SK-N-SH (cell line): ENCODE measurements around the gene IRF2. TPM values are rescaled to one million over a fixed set of nuclear protein-coding genes. Genes with fewer than 3 reads are reported as not detected.

Experiments
- CTCF ChIA-PET: fragments of 300-600, 350-600 bp; formaldehyde crosslinking; extraction: SDS; loops from one replicate; lab custom pipeline; 2021; lab: Yijun Ruan, JAX
- POLR2A ChIA-PET: fragments of 350-600 bp; sonication (Branson Sonifier 250); formaldehyde crosslinking; extraction: SDS; loops from one replicate; lab custom pipeline; 2020; ENCODE audit warnings: antibody characterized with exemption, inconsistent platforms; lab: Yijun Ruan, JAX
- DNase-seq: peaks from one replicate; pipeline ENCODE4 v3.0.0; 2012
- H2AFZ ChIP-seq: fragments of 200-600 bp; sonication (generic); 2 replicates; pipeline ENCODE4 v1.8.1; 2016; ENCODE audit warnings: antibody characterized with exemption, mild to moderate bottlenecking, low read depth
- H3F3A ChIP-seq: fragments of 200-600 bp; sonication (generic); replicated peaks from 2 replicates; pipeline ENCODE3; 2016; ENCODE audit warnings: antibody characterized with exemption, mild to moderate bottlenecking; ENCODE audit not compliant: insufficient read depth
- H3K27ac ChIP-seq, 2 experiments: fragments of 200-500 bp in 1 of 2; fragments of 200-600 bp in 1 of 2; sonication (Bioruptor generic) in 1 of 2; sonication (generic), shearing (Covaris generic) in 1 of 2; 2 replicates each; pipeline versions ENCODE4 v1.5.1 to v1.6.1; 2014 to 2016; ENCODE audit warnings: low read depth in 2 of 2, inconsistent platforms in 1 of 2, low read length in 1 of 2, mild to moderate bottlenecking in 1 of 2, mixed read lengths in 1 of 2
- H3K27me3 ChIP-seq: fragments of 200-600 bp; sonication (generic), shearing (Covaris generic); 2 replicates; pipeline ENCODE4 v1.6.1; 2016; ENCODE audit warnings: mixed run types; ENCODE audit not compliant: insufficient read depth
- H3K36me3 ChIP-seq, 2 experiments: fragments of 200-500 bp in 1 of 2; fragments of 200-600 bp in 1 of 2; sonication (Bioruptor generic) in 1 of 2; sonication (generic) in 1 of 2; replicated peaks in 1 of 2; 2 replicates each; pipeline versions ENCODE3 to v1.5.1; 2014 to 2016; ENCODE audit warnings: low read length in 1 of 2, mild to moderate bottlenecking in 1 of 2; ENCODE audit not compliant: insufficient read depth in 2 of 2, control insufficient read depth in 1 of 2
- H3K4me1 ChIP-seq, 2 experiments: fragments of 200-500 bp in 1 of 2; fragments of 200-600 bp in 1 of 2; sonication (Bioruptor generic) in 1 of 2; sonication (generic), shearing (Covaris generic) in 1 of 2; 2 replicates each; pipeline versions ENCODE4 v1.5.1 to v1.6.1; 2014 to 2016; ENCODE audit warnings: low read depth in 1 of 2, low read length in 1 of 2, mixed run types in 1 of 2; ENCODE audit not compliant: insufficient read depth in 2 of 2, control insufficient read depth in 1 of 2
- H3K4me2 ChIP-seq: fragments of 200-600 bp; sonication (generic), shearing (Covaris generic); 2 replicates; pipeline ENCODE4 v1.6.1; 2017; ENCODE audit warnings: mixed run types
- H3K4me3 ChIP-seq, 2 experiments: fragments of 200-500 bp in 1 of 2; fragments of 200-600 bp in 1 of 2; sonication (Bioruptor generic) in 1 of 2; sonication (generic), shearing (Covaris generic) in 1 of 2; 2 replicates each; pipeline versions ENCODE4 v1.5.1 to v1.8.1; 2014 to 2016; ENCODE audit warnings: low read depth in 2 of 2, inconsistent platforms in 1 of 2, low read length in 1 of 2, mild to moderate bottlenecking in 1 of 2, mixed read lengths in 1 of 2, moderate library complexity in 1 of 2
- H3K79me2 ChIP-seq: fragments of 200-600 bp; sonication (generic); 2 replicates; pipeline ENCODE4 v1.8.1; 2017; ENCODE audit warnings: mild to moderate bottlenecking; ENCODE audit not compliant: insufficient read depth
- H3K9ac ChIP-seq: fragments of 200-600 bp; sonication (generic); 2 replicates; pipeline ENCODE4 v1.6.1; 2017; ENCODE audit warnings: mixed run types
- H3K9me2 ChIP-seq: fragments of 200-600 bp; sonication (generic); 2 replicates; pipeline ENCODE4 v1.6.1; 2017; ENCODE audit warnings: mixed run types
- H3K9me3 ChIP-seq: fragments of 200-600 bp; sonication (generic); 2 replicates; pipeline ENCODE4 v1.6.1; 2017; ENCODE audit warnings: mixed run types, mild to moderate bottlenecking, moderate library complexity
- H4K20me1 ChIP-seq: fragments of 200-600 bp; sonication (generic); 2 replicates; pipeline ENCODE4 v1.6.1; 2017; ENCODE audit warnings: mild to moderate bottlenecking, mixed run types; ENCODE audit not compliant: insufficient read depth
- CHD2 ChIP-seq: fragments of 150-350 bp; IDR thresholded peaks from 2 replicates; pipeline ENCODE4 v1.6.1; 2018; ENCODE audit warnings: low read length; ENCODE audit not compliant: partially characterized antibody
- CTCF ChIP-seq: fragments of 200-600 bp; sonication (generic); IDR thresholded peaks from 2 replicates; pipeline ENCODE4 v1.6.1; 2017; ENCODE audit warnings: antibody characterized with exemption, mild to moderate bottlenecking, moderate library complexity
- EZH2phosphoT487 ChIP-seq: fragments of 200-600 bp; sonication (generic); IDR thresholded peaks from 2 replicates; pipeline ENCODE4 v1.6.1; 2017; ENCODE audit warnings: low read depth, mixed run types, mild to moderate bottlenecking, antibody characterized with exemption, moderate library complexity, borderline replicate concordance
- FOSL2 ChIP-seq: IDR thresholded peaks from 2 replicates; pipeline ENCODE4 v1.4.0; 2012; ENCODE audit warnings: low read depth, mild to moderate bottlenecking, moderate library complexity, borderline replicate concordance
- FOXJ3 ChIP-seq: sonication (generic); formaldehyde crosslinking; IDR thresholded peaks from 2 replicates; pipeline ENCODE4 v1.5.1; 2020; ENCODE audit warnings: mild to moderate bottlenecking, missing genetic modification reagents
- FOXM1 ChIP-seq: IDR thresholded peaks from 2 replicates; pipeline ENCODE4 v1.4.0; 2012; ENCODE audit warnings: low read depth, mild to moderate bottlenecking
- GABPA ChIP-seq: IDR thresholded peaks from 2 replicates; pipeline ENCODE4 v1.4.0; 2012; ENCODE audit warnings: low read depth, mild to moderate bottlenecking
- GATA2 ChIP-seq: sonication (generic); formaldehyde crosslinking; IDR thresholded peaks from 2 replicates; pipeline ENCODE4 v1.5.0; 2020; ENCODE audit warnings: mild to moderate bottlenecking, missing genetic modification reagents
- IRF3 ChIP-seq: fragments of 150-350 bp; IDR thresholded peaks from 2 replicates; pipeline ENCODE4 v1.6.1; 2016; ENCODE audit warnings: mild to moderate bottlenecking, low read depth, low read length
- JUND ChIP-seq: IDR thresholded peaks from 2 replicates; pipeline ENCODE4 v1.4.0; 2012
- MAX ChIP-seq: IDR thresholded peaks from 2 replicates; pipeline ENCODE4 v1.4.0; 2012; ENCODE audit warnings: low read depth
- NRF1 ChIP-seq: IDR thresholded peaks from 2 replicates; pipeline ENCODE4 v1.6.1; 2012; ENCODE audit warnings: low read depth, mild to moderate bottlenecking, low read length
- POLR2AphosphoS5 ChIP-seq: IDR thresholded peaks from 2 replicates; pipeline ENCODE4 v1.6.1; 2012; ENCODE audit warnings: low read depth, low read length
- REST ChIP-seq: IDR thresholded peaks from 2 replicates; pipeline ENCODE4 v1.6.1; 2012; ENCODE audit warnings: mild to moderate bottlenecking, low read depth, low read length, moderate library complexity
- RXRA ChIP-seq: IDR thresholded peaks from 2 replicates; pipeline ENCODE4 v1.4.0; 2012; ENCODE audit warnings: low read depth, mild to moderate bottlenecking, borderline replicate concordance
- SIN3A ChIP-seq: IDR thresholded peaks from 2 replicates; pipeline ENCODE4 v1.6.1; 2012; ENCODE audit warnings: low read depth, mild to moderate bottlenecking, low read length, moderate library complexity, borderline replicate concordance
- SMC3 ChIP-seq: IDR thresholded peaks from 2 replicates; pipeline ENCODE4 v1.6.1; 2012; ENCODE audit warnings: low read depth, low read length, improper control_type of control experiment
- TAF1 ChIP-seq: IDR thresholded peaks from 2 replicates; pipeline ENCODE4 v1.6.1; 2012; ENCODE audit warnings: low read depth, mild to moderate bottlenecking, low read length, moderate library complexity, borderline replicate concordance
- USF1 ChIP-seq: IDR thresholded peaks from 2 replicates; pipeline ENCODE4 v1.4.0; 2012; ENCODE audit warnings: low read depth, borderline replicate concordance
- YY1 ChIP-seq: IDR thresholded peaks from 2 replicates; pipeline ENCODE4 v1.4.0; 2012; ENCODE audit warnings: low read depth, mild to moderate bottlenecking
- ZBTB33 ChIP-seq: IDR thresholded peaks from 2 replicates; pipeline ENCODE4 v1.4.0; 2012; ENCODE audit warnings: low read depth, borderline replicate concordance
- WGBS: methylation state at CpG from one replicate; pipeline ENCODE4 v1.1.6; 2017; ENCODE audit warnings: low lambda C conversion rate; 5-methylcytosine and 5-hydroxymethylcytosine counted together
- polyA plus RNA-seq, 3 experiments: library from polyadenylated mRNA; depleted of rRNA; stranded (reverse); fragments of >200 nt; gene quantifications; 2 replicates each; pipeline ENCODE4 v1.2.3, GENCODE V29; 2012

IRF2 gene
- polyA plus RNA-seq, 1 of the 3 experiments (the other 2 are of a cell fraction): 23.3 TPM

GRCh38 chr4:184355111-184355604 is 119.2 kb downstream of the IRF2 start (continued):
- TF ChIP-seq REST: 0 out of 2 replicates have a peak, but pooled peaks have one; percentile 27
- TF ChIP-seq RXRA: 0 out of 2 replicates have a peak, but pooled peaks have one; percentile 13
- peak; percentile 92 for TF ChIP-seq SIN3A
- TF ChIP-seq MAX: peak; percentile 85
- TF ChIP-seq SMC3: no peak
- no peak for TF ChIP-seq NRF1
- TF ChIP-seq IRF3: no peak
- TF ChIP-seq GATA2 (CRISPR knock-in tag): no peak
- no peak for TF ChIP-seq FOXJ3 (CRISPR knock-in tag)
- no peak for TF ChIP-seq USF1
- TF ChIP-seq, all 33 proteins: peak for 16

GRCh38 chr4:184352891-184353290 is 121.5 kb downstream of the IRF2 start:
- no peaks in the 10 kb centered on the region for H4K20me1 ChIP-seq
- peaks cover 6 to 22% of the 10 kb centered on the region in 2 experiments; a peak in 2 of 4 replicates for H3K4me1 ChIP-seq
- 98% methylated on average over 5 of the region's 5 CpGs for WGBS
- TF ChIP-seq JUND (no peak), FOXJ3 (CRISPR knock-in tag) (no peak), FOSL2 (no peak), CTCF (no peak), EZH2phosphoT487 (no peak), FOXM1 (no peak), YY1 (no peak), CHD2 (no peak), GABPA (no peak), GATA2 (CRISPR knock-in tag) (no peak), ZBTB33 (no peak), TAF1 (no peak), POLR2AphosphoS5 (no peak), SIN3A (no peak)

More at GRCh38 chr4:184352891-184353290, 121.5 kb downstream of the IRF2 start:
- H3K79me2 ChIP-seq: no peaks in the 10 kb centered on the region
- no peaks in the 10 kb centered on the region for H3K9me3 ChIP-seq
- ChIA-PET POLR2A (no interaction called here), CTCF (interaction anchor here (1.0 to 1.3 kb wide), 2 partner anchors 89 kb away, joined by 3 to 5 read pairs; no protein-coding TSS in a partner anchor)
- H3K9ac ChIP-seq: no peak overlapping the region
- no peak for DNase-seq
- no peak overlapping the region for H3K27ac ChIP-seq
- no peaks in the 10 kb centered on the region for H3F3A ChIP-seq
- no peak overlapping the region for H3K4me3 ChIP-seq
- H3K36me3 ChIP-seq: no peaks in the 10 kb centered on the region
- H2AFZ ChIP-seq: no peak overlapping the region
- H3K27me3 ChIP-seq: no peaks in the 10 kb centered on the region
- H3K4me2 ChIP-seq: no peak overlapping the region
- no peaks in the 10 kb centered on the region for H3K9me2 ChIP-seq
